Measurements from ENCODE around the gene COL5A1.

- TF ChIP-seq CTCF (conservative IDR thresholded peaks at IDR 0.05 in 1 of 2, IDR thresholded peaks at IDR 0.05 in 1 of 2; ENCODE audit: low read depth in 1 of 2, low read length in 2 of 2) (no peak), EZH2 (IDR thresholded peaks at IDR 0.05; ENCODE audit: low read length, missing control alignments) (no peak)
These were observed 94.0 kb downstream of the COL5A1 start for GRCh38 chr9:134735441-134736175.

Data from fibroblast of lung (primary cell).